Measurements from ENCODE around the gene TRPC6. TPM values are rescaled to one million over a fixed set of nuclear protein-coding genes. Genes with fewer than 3 reads are reported as not detected.

Gene TRPC6
- total and polyA plus RNA-seq, 2 of the 8 experiments (the other 6 are each of a cell fraction or from before 2014, with no cell fraction given): 0.26 to 0.39 TPM

GRCh38 chr11:101618709-101619108 is 34.9 kb upstream of the TRPC6 start (continued):
- TF ChIP-seq, protein P1, sequence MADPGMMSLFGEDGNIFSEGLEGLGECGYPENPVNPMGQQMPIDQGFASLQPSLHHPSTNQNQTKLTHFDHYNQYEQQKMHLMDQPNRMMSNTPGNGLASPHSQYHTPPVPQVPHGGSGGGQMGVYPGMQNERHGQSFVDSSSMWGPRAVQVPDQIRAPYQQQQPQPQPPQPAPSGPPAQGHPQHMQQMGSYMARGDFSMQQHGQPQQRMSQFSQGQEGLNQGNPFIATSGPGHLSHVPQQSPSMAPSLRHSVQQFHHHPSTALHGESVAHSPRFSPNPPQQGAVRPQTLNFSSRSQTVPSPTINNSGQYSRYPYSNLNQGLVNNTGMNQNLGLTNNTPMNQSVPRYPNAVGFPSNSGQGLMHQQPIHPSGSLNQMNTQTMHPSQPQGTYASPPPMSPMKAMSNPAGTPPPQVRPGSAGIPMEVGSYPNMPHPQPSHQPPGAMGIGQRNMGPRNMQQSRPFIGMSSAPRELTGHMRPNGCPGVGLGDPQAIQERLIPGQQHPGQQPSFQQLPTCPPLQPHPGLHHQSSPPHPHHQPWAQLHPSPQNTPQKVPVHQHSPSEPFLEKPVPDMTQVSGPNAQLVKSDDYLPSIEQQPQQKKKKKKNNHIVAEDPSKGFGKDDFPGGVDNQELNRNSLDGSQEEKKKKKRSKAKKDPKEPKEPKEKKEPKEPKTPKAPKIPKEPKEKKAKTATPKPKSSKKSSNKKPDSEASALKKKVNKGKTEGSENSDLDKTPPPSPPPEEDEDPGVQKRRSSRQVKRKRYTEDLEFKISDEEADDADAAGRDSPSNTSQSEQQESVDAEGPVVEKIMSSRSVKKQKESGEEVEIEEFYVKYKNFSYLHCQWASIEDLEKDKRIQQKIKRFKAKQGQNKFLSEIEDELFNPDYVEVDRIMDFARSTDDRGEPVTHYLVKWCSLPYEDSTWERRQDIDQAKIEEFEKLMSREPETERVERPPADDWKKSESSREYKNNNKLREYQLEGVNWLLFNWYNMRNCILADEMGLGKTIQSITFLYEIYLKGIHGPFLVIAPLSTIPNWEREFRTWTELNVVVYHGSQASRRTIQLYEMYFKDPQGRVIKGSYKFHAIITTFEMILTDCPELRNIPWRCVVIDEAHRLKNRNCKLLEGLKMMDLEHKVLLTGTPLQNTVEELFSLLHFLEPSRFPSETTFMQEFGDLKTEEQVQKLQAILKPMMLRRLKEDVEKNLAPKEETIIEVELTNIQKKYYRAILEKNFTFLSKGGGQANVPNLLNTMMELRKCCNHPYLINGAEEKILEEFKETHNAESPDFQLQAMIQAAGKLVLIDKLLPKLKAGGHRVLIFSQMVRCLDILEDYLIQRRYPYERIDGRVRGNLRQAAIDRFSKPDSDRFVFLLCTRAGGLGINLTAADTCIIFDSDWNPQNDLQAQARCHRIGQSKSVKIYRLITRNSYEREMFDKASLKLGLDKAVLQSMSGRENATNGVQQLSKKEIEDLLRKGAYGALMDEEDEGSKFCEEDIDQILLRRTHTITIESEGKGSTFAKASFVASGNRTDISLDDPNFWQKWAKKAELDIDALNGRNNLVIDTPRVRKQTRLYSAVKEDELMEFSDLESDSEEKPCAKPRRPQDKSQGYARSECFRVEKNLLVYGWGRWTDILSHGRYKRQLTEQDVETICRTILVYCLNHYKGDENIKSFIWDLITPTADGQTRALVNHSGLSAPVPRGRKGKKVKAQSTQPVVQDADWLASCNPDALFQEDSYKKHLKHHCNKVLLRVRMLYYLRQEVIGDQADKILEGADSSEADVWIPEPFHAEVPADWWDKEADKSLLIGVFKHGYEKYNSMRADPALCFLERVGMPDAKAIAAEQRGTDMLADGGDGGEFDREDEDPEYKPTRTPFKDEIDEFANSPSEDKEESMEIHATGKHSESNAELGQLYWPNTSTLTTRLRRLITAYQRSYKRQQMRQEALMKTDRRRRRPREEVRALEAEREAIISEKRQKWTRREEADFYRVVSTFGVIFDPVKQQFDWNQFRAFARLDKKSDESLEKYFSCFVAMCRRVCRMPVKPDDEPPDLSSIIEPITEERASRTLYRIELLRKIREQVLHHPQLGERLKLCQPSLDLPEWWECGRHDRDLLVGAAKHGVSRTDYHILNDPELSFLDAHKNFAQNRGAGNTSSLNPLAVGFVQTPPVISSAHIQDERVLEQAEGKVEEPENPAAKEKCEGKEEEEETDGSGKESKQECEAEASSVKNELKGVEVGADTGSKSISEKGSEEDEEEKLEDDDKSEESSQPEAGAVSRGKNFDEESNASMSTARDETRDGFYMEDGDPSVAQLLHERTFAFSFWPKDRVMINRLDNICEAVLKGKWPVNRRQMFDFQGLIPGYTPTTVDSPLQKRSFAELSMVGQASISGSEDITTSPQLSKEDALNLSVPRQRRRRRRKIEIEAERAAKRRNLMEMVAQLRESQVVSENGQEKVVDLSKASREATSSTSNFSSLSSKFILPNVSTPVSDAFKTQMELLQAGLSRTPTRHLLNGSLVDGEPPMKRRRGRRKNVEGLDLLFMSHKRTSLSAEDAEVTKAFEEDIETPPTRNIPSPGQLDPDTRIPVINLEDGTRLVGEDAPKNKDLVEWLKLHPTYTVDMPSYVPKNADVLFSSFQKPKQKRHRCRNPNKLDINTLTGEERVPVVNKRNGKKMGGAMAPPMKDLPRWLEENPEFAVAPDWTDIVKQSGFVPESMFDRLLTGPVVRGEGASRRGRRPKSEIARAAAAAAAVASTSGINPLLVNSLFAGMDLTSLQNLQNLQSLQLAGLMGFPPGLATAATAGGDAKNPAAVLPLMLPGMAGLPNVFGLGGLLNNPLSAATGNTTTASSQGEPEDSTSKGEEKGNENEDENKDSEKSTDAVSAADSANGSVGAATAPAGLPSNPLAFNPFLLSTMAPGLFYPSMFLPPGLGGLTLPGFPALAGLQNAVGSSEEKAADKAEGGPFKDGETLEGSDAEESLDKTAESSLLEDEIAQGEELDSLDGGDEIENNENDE (IDR thresholded peaks at IDR 0.05; ENCODE audit: insufficient replicate concordance, low read length): no peak
- TF ChIP-seq MAFK (IDR thresholded peaks at IDR 0.05; ENCODE audit: low read depth, low read length) (no peak), SRF (IDR thresholded peaks at IDR 0.05; ENCODE audit: low read depth, low read length) (no peak), KDM1A (IDR thresholded peaks at IDR 0.05; ENCODE audit: borderline replicate concordance, low read length) (no peak), SP1 (IDR thresholded peaks at IDR 0.05; ENCODE audit: low read depth, low read length) (no peak)
